Inflammatory macrophage (primary cell): ENCODE results near the gene SCART1.
"Not testable (repeated sequence)": the region's sequence is repeated elsewhere in the genome, so short reads cannot be mapped to it uniquely, and the experiment has no call there.

ENCODE experiments used
- DNase-seq, 2 donors: peaks; one replicate each; pipeline ENCODE4 v3.0.0-alpha.2; 2020 to 2022

Gene SCART1

DNA sequence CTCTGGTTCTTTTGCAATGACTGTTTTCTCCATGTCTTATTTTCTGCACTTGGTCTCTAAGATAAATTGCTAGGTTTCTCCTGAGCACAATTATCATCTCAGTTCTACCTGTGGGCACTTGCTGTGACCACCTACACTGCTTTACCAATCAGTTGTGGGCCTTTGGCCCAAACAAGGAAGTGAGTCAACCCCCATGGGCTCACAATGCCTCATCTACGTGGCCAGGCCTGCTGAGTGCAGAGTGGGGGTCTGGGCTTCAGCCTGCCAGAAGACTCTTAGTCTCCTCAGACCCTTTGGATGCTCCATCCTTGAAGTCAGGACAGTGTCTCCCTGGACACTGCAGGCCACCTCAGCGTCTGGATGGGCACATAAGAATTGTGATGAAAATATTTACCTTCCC lies 20.3 kb downstream of the SCART1 start:
- DNase-seq: no peak

DNA sequence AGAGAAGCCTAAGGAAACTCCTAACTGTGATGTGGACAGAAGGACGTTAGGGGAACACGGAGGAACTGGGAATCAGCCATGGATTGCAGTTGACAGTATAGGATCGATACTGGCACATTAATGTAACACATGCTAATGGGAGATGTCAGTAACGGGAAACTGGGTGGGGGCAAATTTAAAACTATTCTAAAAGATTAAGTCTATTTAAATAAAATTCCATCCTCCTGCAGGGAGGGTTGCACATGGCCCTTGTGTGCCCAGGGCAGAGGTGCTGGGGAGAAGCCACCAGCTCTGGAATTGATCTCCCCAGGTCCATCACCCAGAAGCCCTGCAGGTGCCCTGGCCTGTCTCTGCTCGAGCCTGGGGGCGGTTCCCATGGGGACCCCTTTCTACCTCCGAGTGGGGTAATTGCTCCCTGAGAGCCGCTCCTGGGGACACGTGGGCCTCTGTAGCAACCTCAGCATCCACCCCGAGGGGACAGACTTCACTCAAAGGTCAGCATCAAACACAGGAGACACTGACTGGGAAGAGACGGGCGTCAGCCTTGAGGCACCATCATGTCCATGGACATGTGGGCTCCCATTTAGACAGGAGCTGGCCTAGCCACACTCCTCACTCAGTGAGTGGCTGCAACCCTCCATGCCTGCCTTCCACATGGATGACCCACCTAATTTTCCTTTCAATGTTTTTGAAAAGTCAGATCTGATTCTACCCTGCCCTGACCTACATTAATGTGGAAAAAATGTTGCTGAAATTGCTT lies 21.1 kb downstream of the SCART1 start:
- no peak for DNase-seq

DNA sequence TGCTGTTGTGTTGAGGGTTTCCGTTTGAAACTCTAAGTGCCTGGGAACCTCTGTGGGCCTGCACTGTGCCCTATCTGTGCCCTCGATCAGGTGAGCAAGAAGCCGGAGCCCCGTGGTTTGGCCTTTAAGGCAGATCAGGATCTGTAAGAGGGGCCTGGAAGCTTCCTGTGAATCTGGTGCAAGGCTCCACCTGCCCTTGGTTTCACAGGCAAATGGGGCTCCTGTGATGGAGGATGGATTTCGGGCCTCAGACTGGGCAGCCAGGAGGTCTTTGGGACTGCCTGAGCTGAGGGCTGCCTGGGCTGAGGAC lies 21.6 kb downstream of the SCART1 start:
- DNase-seq: no peak

DNA sequence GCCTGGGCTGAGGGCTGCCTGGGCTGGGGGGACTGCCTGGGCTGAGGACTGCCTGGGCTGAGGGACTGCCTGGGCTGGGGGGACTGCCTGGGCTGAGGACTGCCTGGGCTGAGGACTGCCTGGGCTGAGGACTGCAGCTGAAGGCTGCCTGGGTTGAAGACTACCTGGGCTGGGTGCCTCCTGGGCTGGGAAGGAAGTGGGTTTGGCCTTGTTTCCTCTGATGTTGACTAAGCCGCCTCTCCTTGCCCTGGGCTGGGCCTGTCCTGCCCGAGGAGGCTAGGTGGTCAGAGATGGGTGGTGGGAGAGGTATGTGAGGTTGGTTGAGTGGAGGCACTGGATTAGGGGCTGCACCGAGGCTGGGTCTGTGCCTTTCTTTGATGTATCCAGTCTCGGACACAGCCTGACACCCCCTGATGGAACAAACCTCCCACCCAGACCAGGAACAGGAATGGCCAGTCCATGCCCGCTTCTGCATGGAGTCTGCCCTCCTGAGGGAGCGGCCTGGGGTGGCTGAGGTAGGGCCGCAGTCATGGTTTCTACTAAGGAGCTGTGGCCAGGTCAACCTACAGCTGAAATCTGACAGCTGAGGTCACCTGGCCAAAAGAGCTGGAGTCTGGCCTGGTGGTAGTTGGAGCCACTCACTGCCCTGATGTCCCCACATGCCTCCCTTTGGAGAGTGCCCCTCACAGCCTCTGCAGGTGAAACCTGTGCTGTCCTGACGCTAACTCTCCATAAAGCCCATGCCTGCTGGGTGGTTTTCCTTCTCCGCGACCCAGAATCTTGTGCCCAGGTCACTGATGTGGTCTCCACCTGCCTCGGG lies 22.3 kb downstream of the SCART1 start:
- no peak for DNase-seq

DNA sequence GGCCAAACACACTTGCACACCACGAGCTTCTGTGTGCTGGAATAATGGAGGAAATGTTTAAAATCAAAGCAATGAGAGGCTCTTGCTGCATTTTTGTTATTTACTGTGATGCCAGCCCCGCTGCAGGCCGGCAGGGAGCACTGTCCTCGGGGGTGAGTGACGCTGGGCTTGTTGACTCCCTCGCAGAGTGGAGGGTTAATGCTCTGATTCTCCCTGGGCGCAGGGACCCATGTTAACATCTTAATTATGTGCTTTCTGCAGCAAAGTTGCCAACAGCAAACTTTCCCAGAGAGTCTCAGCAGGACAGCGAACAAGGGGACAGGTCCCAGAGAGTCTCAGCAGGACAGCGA lies 22.9 kb downstream of the SCART1 start:
- no peak for DNase-seq

DNA sequence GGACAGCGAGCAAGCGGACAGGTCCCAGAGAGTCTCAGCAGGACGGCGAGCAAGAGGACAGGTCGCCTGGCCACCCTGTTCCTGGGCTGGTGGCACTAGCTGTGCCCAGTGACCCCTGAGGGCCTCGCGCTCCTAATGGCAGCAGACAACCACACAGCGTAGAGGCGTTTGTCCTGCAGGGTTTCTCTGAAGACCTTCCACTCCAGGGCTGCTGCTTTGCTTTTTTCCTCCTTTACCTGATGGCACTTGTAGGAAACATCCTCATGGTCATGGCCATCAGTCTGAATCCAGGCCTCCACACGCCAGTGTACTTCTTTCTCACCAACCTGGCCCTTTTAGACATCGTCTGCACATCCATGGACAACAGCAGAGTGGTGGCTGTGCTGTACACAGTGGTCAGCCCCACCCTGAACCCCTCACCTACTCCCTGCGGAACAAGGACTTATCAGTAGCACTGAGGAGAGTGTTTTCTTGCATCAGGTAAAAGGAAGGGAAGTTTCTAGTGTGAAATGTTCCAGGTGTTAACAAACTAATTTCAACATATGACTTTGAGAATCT lies 27.4 kb downstream of the SCART1 start:
- no peak for DNase-seq

DNA sequence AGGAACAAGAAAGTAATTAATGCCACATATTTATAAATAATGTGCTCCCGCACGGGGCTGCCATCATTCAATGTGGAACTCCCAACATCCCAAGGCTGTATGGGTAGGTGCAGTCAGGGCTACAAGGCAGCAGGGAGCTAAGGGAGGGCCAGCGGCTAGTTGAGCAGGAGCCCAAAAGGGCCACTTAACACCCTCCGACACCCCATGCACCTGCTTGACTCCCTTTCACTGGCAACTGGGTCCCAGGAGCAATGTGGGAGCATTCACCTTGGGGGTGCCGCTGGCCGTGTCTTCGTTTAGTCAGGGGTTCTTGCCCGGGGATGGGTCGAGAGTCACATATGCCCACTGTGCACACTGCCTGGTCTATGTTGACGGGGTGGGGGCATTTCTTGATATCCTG lies 27.9 kb downstream of the SCART1 start:
- no peak for DNase-seq

DNA sequence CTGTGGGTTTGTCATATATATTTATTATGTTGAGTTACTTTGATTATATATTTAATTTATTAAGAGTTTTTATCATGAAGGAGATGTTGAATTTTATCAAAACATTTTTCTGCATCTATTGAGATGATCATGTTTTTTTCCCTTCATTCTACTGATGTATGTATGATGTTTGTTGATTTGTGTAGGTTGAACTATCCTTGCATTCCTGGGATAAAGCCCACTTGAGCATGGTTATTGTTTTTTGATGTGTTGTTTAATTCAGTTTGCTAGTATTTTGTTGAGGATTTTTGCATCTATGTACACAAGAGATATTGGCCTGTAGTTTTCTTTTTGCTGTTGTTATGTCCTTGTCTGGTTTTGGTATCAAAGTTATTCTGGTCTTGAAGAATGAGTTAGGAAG lies 31.1 kb downstream of the SCART1 start:
- DNase-seq: no peak

DNA sequence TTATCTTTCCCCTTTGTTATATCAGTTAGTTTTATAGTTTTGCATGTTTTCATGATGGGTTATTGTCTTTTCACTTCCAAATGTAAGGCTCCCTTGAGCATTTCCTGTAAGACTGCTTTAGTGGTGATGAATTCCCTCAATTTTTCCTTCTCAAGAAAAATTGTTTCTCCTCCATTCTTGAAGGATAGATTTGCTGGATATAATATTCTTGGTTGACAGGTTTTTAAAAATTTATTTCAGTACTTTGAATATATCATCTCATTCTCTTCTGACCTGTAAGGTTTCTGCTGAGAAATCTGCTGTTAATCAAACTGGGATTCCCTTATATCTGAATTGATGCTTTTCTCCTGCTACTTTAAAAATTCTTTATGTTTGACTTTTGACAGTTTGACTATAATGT lies 33.3 kb downstream of the SCART1 start:
- DNase-seq: no peak

DNA sequence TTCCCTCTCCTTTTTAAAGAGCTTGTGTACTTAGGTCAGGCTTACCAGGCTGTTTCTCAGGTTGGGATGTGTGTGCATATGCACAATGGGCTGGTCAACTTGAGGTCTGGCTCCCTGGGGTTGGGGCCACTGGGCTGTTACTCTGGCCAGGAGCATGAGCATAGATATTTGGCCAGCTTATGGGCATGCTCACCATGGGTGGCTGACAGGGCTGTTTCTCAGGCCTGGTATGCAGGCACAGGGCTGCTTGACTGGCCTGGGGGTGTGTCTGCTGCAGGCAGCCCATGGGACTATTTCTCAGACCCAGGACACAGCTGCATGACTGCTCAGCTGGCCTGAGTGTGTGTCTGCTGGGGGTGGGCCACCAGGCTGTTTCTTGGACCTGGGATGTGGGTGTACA lies 34.6 kb downstream of the SCART1 start:
- DNase-seq: no peak

DNA sequence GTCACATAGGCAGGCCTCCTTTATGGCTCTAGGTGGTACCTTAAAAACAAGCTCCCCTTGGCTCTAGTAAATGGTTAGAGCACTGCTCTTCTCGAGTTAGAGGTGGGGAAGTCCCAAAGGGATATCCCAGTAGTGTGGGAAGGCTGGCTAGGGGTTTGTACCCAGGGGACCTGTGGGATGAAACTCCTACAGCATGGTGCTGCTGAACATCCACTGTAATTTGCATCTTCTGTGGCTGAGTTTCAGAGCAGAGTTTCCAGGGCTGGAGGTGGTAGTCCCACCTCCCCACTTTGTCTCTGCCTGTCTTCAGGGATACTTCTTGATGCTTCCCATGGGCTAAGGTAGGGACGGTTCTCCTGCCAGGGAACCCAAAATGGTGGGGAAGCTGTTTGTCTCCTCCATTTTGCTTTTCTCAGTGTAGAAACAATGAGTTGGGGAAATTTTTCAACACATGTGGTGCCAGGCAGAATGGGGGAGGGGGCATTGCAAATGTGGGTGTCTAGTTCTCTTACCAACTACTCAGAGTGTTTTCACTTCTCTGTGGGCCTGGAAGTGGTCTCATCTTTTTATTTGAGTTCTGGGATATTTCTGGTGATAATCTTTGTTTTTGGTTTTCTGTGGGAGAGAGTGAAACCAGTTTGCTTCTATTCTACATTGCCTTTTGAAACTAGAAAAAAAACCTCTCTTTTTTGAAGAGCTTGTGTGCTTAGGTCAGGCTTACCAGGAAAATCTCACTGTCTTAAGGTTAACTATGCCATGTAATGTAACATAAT lies 36.3 kb downstream of the SCART1 start:
- DNase-seq: no peak

DNA sequence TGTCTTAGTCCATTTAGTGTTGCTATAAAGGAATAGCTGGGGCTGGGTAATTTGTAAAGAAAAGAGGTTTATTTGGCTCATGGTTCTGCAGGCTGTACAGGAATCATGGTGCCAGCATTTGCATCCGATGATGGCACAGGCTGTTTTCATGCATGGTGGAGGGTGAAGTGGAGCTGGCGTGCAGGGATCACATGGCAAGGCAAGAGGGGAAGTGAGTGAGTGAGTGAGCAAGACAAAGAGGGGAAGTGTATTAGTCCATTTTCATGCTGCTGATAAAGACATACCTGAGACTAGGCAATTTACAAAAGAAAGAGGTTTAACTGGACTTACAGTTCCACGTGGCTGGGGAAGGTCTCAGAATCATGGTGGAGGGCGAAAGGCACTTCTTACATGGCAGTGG lies 39.8 kb downstream of the SCART1 start:
- DNase-seq: not testable (repeated sequence)

DNA sequence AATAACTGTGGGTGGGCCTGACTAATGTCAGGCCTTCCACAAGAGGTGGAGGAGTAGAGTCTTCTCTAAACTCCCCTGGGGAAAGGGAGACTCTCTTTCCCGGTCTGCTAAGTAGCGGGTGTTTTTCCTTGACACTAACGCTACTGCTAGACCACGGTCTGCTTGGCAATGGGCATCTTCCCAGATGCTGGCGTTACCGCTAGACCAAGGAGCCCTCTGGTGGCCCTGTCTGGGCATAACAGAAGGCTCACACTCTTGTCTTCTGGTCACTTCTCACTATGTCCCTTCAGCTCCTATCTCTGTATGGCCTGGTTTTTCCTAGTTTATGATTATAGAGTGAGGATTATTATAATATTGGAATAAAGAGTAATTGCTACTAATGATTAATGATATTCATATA lies 43.6 kb downstream of the SCART1 start:
- DNase-seq: not testable (repeated sequence)

DNA sequence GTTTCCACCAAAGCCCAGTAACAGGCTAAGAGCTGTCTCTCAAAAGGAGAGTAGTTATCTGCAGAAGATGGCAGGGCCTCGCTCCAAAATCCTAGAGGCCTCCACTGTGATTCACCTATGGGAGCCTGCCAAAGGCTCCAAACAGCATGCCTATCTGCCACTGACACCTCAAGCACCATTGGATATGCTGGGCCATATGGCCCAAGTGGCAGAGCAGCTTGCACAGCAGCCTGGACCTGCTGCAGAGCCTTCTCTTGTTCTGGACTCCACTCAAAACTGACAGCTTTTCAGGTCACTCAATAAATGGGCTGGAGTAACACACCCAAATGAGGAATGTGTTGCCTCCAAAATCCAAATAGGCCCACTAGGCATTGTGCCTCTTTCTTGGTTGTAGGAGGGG lies 45.4 kb downstream of the SCART1 start:
- not testable (repeated sequence) for DNase-seq

DNA sequence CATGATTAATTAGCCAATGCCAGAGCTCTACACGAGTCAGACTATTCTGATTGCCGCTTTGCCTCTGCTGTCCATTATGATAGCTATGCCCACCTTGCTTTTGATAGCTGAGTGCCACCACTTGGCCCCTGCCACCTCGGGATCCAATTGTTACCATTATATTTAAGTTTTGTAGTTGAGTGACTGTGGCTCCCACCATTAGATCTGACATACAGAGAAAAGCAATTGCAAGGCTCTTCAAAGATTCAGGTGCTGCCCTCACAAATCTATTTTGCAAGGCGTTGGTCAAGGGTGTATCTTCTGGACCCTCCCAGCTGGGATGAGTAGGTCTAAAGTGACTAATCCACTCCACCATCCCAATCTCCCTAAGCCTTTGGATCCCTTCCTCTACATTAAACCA lies 47.2 kb downstream of the SCART1 start:
- DNase-seq: not testable (repeated sequence)

DNA sequence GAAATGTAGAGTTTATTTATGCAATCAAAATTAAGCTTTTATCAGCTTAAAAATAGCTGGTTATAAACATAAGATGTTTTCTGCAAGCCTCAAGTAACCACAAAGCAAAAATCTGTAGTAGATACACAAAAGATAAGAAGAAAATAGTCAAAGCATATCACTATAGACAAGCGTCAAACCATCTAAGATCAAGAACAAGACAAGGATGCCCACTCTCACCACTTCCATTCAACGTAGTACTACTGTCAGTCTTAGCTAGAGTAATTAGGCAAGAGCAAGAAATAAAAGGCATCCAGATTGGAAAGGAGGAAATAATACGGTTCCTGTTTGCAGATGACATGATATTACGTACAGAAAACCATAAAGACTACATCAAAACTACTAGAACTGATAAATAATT lies 56.0 kb downstream of the SCART1 start:
- DNase-seq: no peak

DNA sequence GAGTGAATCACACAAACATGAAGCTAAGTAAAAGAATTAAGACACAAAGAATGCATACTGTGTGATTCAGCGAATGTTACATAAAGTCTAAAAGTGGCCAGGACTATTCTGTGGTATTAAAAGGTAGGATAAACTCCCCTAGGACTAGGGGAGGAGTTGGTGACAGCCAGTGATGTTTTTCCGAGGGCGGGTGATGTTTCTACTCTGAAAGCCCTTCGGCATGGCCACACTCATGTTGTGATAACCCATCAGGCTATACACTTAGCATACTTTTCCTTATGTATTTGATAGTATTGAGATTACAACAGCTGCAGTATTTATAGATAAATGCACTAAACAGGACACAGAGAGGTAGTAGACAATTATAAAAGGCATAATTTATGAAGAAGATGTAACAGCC lies 57.7 kb downstream of the SCART1 start:
- DNase-seq: no peak

DNA sequence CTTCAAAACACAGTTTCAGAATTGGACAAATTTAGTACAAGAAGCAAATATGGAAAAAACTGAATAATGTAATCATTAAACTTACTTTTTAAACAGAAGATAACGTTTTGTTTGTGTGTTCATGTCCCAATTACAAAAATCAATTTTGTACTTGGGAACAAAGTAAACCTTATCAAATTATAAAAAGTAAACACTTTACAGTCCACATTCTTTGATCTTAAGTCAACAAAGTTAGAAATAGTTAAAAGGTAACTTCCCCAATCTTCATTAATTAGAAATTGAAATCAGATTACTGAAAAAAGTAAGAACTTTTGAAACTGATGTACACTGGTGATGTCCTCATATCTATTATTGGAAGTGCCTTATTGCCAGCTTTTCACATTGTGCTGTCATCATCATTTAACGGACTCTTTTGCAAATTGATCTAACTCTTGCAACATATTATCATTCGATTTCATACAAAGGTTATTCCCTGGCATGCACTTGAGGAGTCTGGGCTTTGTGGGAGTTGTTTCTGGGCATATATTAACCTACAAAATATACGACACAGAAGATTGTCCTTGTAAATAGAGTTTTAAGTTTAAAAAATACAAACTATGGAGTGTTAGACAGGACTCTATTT lies 58.3 kb downstream of the SCART1 start:
- no peak for DNase-seq

DNA sequence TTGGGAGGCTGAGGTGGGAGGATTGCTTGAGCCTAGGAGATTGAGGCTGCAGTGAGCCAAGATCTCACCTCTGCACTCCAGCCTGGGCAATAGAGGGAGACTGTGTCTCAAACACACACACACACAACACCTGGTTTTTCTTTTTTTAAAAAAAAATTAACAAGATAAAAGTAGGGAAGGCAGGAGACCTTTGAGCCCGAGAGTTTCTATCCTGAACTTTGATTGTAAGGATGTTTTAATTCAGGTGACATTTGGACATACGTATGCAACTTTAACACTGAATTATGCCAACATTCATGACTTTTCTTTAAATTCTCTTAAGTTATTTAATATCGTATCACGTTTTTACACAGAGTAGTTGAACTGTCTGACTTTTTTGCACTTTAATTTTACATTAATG lies 61.7 kb downstream of the SCART1 start:
- no peak for DNase-seq

DNA sequence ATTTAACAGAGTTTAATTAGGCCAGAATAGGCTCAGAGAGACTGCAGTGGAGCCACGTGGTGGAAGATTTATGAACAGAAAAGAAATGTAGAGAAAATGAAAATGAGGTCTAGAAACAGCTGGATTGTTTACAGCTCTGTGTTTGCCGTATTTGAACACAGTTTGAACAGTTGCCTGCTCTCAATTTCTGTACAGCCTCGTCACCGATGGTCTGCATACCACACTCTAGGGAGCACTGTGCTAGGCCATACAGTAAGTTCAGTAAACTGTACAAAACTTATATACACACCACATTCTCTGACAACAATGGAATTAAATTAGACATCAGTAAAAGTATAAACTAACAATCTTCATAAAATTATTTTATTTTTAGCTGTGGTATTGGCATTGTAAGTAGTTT lies 62.3 kb downstream of the SCART1 start:
- no peak for DNase-seq

DNA sequence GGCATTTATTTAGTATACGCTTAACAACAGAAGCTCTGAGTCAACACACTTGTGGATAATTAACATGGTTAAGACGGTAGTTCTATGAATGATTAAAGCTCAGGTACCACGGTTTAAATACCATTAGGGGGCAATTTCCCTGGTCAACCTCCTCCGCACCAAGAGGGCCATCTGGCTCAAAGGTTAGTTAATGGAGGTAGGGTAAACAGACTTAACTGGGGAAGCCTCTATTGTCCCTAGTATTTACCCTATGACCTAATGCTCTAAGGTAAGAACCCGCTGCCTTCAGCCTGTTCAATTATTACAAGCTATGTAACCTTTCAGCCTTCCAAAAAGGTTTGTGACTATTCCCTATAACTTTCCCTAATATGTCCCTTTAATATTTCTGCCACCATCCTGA lies 64.8 kb downstream of the SCART1 start:
- DNase-seq: not testable (repeated sequence)
